OCI-LY7 (cell line): ENCODE results near the gene MACF1. TPM values are rescaled to one million over a fixed set of nuclear protein-coding genes. Genes with fewer than 3 reads are reported as not detected.

Experiments used
- BruUV-seq: library from RNA; stranded (reverse); fragments of 400-500 nt; replicated peaks from 2 replicates; lab custom pipeline; 2021; lab: Mats Ljungman, UMichigan
- CTCF ChIA-PET: fragments of 300-600 bp; sonication (Branson Sonifier 250); formaldehyde crosslinking; loops from one replicate; lab custom pipeline; 2022; ENCODE audit warnings: antibody characterized with exemption; ENCODE audit not compliant: unreplicated experiment; lab: Charles Lee
- POLR2A ChIA-PET: fragments of 300-600 bp; sonication (Branson Sonifier 250); formaldehyde crosslinking; loops from one replicate; lab custom pipeline; 2022; ENCODE audit warnings: antibody characterized with exemption; lab: Charles Lee
- DNase-seq: peaks from one replicate; pipeline ENCODE4 v3.0.0-alpha.2; 2015; ENCODE audit warnings: low spot score
- H2AFZ ChIP-seq: fragments of 200-600 bp; sonication (generic), shearing (Covaris generic); 2 replicates; pipeline ENCODE4 v1.6.1; 2014; ENCODE audit warnings: mild to moderate bottlenecking, antibody characterized with exemption, low read length, moderate library complexity
- H3K27ac ChIP-seq: fragments of 200-600 bp; sonication (generic); 2 replicates; pipeline ENCODE4 v1.5.1; 2014; ENCODE audit warnings: mixed run types, low read depth, mild to moderate bottlenecking, moderate library complexity, low read length, inconsistent platforms; ENCODE audit not compliant: poor library complexity, severe bottlenecking
- H3K36me3 ChIP-seq: fragments of 200-600 bp; sonication (generic); 2 replicates; pipeline ENCODE4 v1.6.1; 2014; ENCODE audit warnings: mild to moderate bottlenecking, antibody characterized with exemption, low read length, moderate library complexity, mixed read lengths; ENCODE audit not compliant: insufficient read depth
- H3K4me1 ChIP-seq: fragments of 200-600 bp; sonication (generic); 2 replicates; pipeline ENCODE4 v1.5.1; 2014; ENCODE audit warnings: mild to moderate bottlenecking, low read length; ENCODE audit not compliant: insufficient read depth, poor library complexity, severe bottlenecking
- H3K4me2 ChIP-seq: fragments of 200-600 bp; sonication (generic); 2 replicates; pipeline ENCODE4 v1.6.1; 2014; ENCODE audit warnings: mild to moderate bottlenecking, low read length
- H3K4me3 ChIP-seq: fragments of 200-600 bp; sonication (generic); 2 replicates; pipeline ENCODE4 v1.5.1; 2014; ENCODE audit warnings: mild to moderate bottlenecking, low read depth, low read length; ENCODE audit not compliant: poor library complexity, severe bottlenecking
- H3K79me2 ChIP-seq: fragments of 200-600 bp; sonication (generic); 2 replicates; pipeline ENCODE4 v1.6.1; 2016; ENCODE audit warnings: low read depth, mild to moderate bottlenecking, low read length, moderate library complexity, mixed read lengths; ENCODE audit not compliant: insufficient read depth
- H3K9me2 ChIP-seq: fragments of 200-600 bp; sonication (generic); 2 replicates; pipeline ENCODE4 v1.6.1; 2016; ENCODE audit warnings: mild to moderate bottlenecking, low read length, mixed read lengths; ENCODE audit not compliant: insufficient read depth
- H3K9me3 ChIP-seq: fragments of 200-600 bp; sonication (generic); 2 replicates; pipeline ENCODE4 v1.6.1; 2014; ENCODE audit warnings: mild to moderate bottlenecking, mixed run types, low read length, mixed read lengths
- H4K20me1 ChIP-seq: fragments of 200-600 bp; sonication (generic); 2 replicates; pipeline ENCODE4 v1.6.1; 2014; ENCODE audit warnings: mild to moderate bottlenecking, antibody characterized with exemption, low read length, moderate library complexity, mixed read lengths; ENCODE audit not compliant: insufficient read depth
- CTCF ChIP-seq: fragments of 200-600 bp; sonication (generic); conservative IDR thresholded peaks from 2 replicates; pipeline ENCODE4 v1.5.1; 2014; ENCODE audit warnings: mild to moderate bottlenecking, antibody characterized with exemption, low read length, moderate library complexity, mixed read lengths
- EZH2phosphoT487 ChIP-seq: fragments of 200-600 bp; sonication (generic); IDR thresholded peaks from 2 replicates; pipeline ENCODE4 v1.6.1; 2018; ENCODE audit warnings: low read depth, borderline replicate concordance, mild to moderate bottlenecking, mixed run types, antibody characterized with exemption, low read length, moderate library complexity, mixed read lengths
- intact Hi-C: fragments of 100-400 bp; cut with micrococcal nuclease; formaldehyde crosslinking; loops from one replicate; pipeline ENCODE4 v1.10.0; 2022; ENCODE audit not compliant: unreplicated experiment
- total RNA-seq, 2 experiments: library from RNA; depleted of rRNA in 1 of 2; stranded (reverse); fragments of >200 nt in 1 of 2; shearing (Covaris generic) in 1 of 2; gene quantifications; 2 replicates each; pipeline ENCODE4 v1.2.3, GENCODE V29; 2014 to 2022

The MACF1 gene
- total RNA-seq, 2 experiments from 2014 or later: 211 to 220 TPM

GRCh38 chr1:39228252-39228651 is 23.8 kb downstream of the MACF1 start:
- H2AFZ ChIP-seq: no peak overlapping the region
- H3K9me2 ChIP-seq: no peaks in the 10 kb centered on the region
- ChIA-PET CTCF (no interaction called here), POLR2A (interaction anchor here (2.7 kb wide), 1 partner anchor 13 kb away, joined by 20 read pairs; no protein-coding TSS in a partner anchor)
- H3K79me2 ChIP-seq: peaks cover 79% of the 10 kb centered on the region
- H3K4me1 ChIP-seq: peaks cover 30% of the 10 kb centered on the region
- H3K36me3 ChIP-seq: peaks cover 85% of the 10 kb centered on the region
- intact Hi-C loops: no loop called here
- H4K20me1 ChIP-seq: no peaks in the 10 kb centered on the region
- no TSS peak for BruUV-seq
- H3K4me3 ChIP-seq: no peak overlapping the region
- no peak overlapping the region for H3K4me2 ChIP-seq
- no peak for DNase-seq
- H3K9me3 ChIP-seq: no peaks in the 10 kb centered on the region
- H3K27ac ChIP-seq: no peak overlapping the region
- TF ChIP-seq CTCF (no peak), EZH2phosphoT487 (no peak)

GRCh38 chr1:39229504-39229903 is 25.0 kb downstream of the MACF1 start:
- H3K79me2 ChIP-seq: peaks cover 66% of the 10 kb centered on the region
- H3K36me3 ChIP-seq: peaks cover 76% of the 10 kb centered on the region
- no peak overlapping the region for H3K4me2 ChIP-seq
- BruUV-seq: no TSS peak
- peaks cover 22% of the 10 kb centered on the region for H3K4me1 ChIP-seq
- CTCF ChIA-PET: no interaction called here
- intact Hi-C loops: no loop called here
- POLR2A ChIA-PET: interaction anchor here (0.5 to 0.6 kb wide), 2 partner anchors 12 to 24 kb away, joined by 3 to 5 read pairs; no protein-coding TSS in a partner anchor
- H3K9me2 ChIP-seq: no peaks in the 10 kb centered on the region
- no peaks in the 10 kb centered on the region for H4K20me1 ChIP-seq
- H2AFZ ChIP-seq: no peak overlapping the region
- no peaks in the 10 kb centered on the region for H3K9me3 ChIP-seq
- DNase-seq: no peak
- H3K4me3 ChIP-seq: no peak overlapping the region
- no peak overlapping the region for H3K27ac ChIP-seq
- TF ChIP-seq CTCF (no peak), EZH2phosphoT487 (no peak)

GRCh38 chr1:39230261-39231190 is 26.0 kb downstream of the MACF1 start:
- peak; percentile 29 for DNase-seq
- TF ChIP-seq CTCF (no peak), EZH2phosphoT487 (no peak)
- Histone ChIP-seq H3K79me2 (peaks cover 58% of the 10 kb centered on the region), H3K36me3 (peaks cover 74% of the 10 kb centered on the region), H3K4me1 (peaks cover 19% of the 10 kb centered on the region), H3K9me2 (no peaks in the 10 kb centered on the region), H3K4me2 (peak overlapping the region; percentile 31; the same call in 1 of the 2 replicates), H2AFZ (no peak overlapping the region), H3K9me3 (no peaks in the 10 kb centered on the region), H4K20me1 (no peaks in the 10 kb centered on the region), H3K4me3 (no peak overlapping the region), H3K27ac (peak overlapping the region; percentile 21)
- intact Hi-C loops: no loop called here
- no TSS peak for BruUV-seq
- POLR2A ChIA-PET: no interaction called here
- CTCF ChIA-PET: no interaction called here
